AG04449 (cell line): ENCODE measurements around the gene C20orf204.
"Not testable (repeated sequence)": the region's sequence is repeated elsewhere in the genome, so short reads cannot be mapped to it uniquely, and the experiment has no call there.

Source experiments
- CTCF ChIA-PET: fragments of 350-600 bp; formaldehyde crosslinking; extraction: SDS; loops from one replicate; lab custom pipeline; 2021; ENCODE audit warnings: antibody characterized with exemption; lab: Yijun Ruan, JAX
- POLR2A ChIA-PET: fragments of 400-600, 350-600 bp; formaldehyde crosslinking; extraction: SDS; loops from one replicate; lab custom pipeline; 2020; ENCODE audit warnings: antibody characterized with exemption, inconsistent platforms; lab: Yijun Ruan, JAX
- DNase-seq: peaks from one replicate; pipeline ENCODE4 v3.0.0-alpha.2; 2010; ENCODE audit warnings: low read depth, low spot score
- H3K4me3 ChIP-seq: 2 replicates; pipeline ENCODE4 v1.5.1; 2011; ENCODE audit warnings: low read depth, mild to moderate bottlenecking, control low read depth, low read length
- TF ChIP-seq, protein P1 (sequence below): IDR thresholded peaks from one replicate; pipeline ENCODE4 v1.5.1; 2011; ENCODE audit warnings: mild to moderate bottlenecking, moderate library complexity, low read length, control low read depth, inconsistent platforms; ENCODE audit not compliant: insufficient read depth; ENCODE audit errors: missing control alignments

Gene C20orf204

DNA sequence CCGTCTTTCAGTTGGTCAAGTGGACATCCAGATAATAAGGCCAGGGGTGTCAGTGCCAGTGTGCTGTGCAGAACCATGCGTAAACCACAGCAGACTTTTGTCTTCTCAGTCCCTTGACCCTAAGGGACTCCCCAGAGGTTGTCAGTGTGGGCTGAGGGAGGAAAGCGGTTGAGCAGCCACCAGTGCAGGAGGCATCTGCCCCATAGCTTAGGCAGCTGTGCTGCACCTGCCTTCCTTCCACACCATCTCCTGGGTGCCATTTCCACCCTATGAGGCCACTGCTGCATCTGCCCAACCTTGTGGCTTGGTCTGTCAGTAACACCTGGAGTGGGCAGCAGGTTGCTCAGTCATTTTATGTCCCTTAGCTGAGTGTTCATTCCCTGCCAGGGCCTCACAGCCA lies 29.1 kb upstream of the C20orf204 start:
- DNase-seq = no peak
- CTCF ChIA-PET = interaction anchor here (1.2 kb wide), 2 partner anchors 27 to 32 kb away, joined by 3 to 4 read pairs; no protein-coding TSS in a partner anchor
- TF ChIP-seq, protein P1, sequence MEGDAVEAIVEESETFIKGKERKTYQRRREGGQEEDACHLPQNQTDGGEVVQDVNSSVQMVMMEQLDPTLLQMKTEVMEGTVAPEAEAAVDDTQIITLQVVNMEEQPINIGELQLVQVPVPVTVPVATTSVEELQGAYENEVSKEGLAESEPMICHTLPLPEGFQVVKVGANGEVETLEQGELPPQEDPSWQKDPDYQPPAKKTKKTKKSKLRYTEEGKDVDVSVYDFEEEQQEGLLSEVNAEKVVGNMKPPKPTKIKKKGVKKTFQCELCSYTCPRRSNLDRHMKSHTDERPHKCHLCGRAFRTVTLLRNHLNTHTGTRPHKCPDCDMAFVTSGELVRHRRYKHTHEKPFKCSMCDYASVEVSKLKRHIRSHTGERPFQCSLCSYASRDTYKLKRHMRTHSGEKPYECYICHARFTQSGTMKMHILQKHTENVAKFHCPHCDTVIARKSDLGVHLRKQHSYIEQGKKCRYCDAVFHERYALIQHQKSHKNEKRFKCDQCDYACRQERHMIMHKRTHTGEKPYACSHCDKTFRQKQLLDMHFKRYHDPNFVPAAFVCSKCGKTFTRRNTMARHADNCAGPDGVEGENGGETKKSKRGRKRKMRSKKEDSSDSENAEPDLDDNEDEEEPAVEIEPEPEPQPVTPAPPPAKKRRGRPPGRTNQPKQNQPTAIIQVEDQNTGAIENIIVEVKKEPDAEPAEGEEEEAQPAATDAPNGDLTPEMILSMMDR = no peak
- no peak overlapping the region for H3K4me3 ChIP-seq
- POLR2A ChIA-PET = no interaction called here

DNA sequence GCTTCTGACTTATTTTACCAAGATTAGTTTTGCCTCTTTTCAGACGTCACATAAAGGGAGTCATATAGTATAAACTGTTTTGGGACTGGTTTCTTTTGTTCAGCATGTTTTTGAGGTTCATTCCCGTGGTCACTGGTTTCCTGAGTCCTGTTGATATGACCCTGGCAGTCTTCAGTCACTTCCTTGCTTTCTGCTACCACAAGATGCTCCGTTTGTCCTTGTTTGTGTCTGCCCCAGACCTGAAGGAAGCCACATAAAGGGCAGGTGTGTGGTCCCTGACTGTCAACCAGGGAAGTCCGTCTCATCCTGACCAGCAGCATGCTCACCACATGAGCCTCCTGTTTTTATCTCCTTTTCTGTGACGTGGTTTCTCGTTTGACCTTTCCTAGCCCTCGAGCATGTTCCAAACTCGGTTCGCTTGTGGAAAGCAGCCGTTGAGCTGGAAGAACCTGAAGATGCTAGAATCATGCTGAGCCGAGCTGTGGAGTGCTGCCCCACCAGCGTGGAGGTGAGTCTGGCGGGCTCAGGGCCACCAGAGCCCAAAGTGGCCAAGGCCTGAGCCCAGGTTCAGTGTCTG lies 26.1 kb upstream of the C20orf204 start:
- no peak for DNase-seq
- TF ChIP-seq, protein P1 = no peak

DNA sequence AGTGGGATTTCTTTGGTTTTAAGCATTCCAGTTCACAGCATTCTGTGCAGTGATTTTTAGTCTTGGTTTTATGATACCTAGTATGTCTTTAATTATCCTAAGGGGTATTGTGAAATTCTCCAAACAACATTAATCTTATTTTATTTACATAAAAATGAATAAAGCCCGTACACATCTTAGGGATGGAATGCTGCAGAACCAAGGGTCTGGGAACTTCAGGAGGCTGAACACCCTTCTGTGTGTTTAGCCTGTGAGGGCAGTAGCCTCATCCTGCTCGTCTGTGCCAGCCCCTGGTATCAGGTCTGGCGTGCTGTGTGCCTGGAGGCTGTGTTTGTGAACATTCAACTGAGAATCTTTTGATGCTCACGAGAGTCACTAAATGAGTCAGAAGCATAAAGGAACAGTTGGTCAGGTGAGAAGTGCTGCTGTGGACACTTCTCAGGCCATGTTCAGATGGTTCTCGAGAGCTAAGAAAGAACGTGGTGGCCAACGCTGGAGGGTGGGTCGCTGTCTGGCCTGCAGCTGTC lies 25.2 kb upstream of the C20orf204 start:
- DNase-seq = peak; percentile 23
- POLR2A ChIA-PET = no interaction called here

More for the DNA sequence above, 26.1 kb upstream of the C20orf204 start:
- ChIA-PET POLR2A (no interaction called here), CTCF (no interaction called here)
- no peak overlapping the region for H3K4me3 ChIP-seq

DNA sequence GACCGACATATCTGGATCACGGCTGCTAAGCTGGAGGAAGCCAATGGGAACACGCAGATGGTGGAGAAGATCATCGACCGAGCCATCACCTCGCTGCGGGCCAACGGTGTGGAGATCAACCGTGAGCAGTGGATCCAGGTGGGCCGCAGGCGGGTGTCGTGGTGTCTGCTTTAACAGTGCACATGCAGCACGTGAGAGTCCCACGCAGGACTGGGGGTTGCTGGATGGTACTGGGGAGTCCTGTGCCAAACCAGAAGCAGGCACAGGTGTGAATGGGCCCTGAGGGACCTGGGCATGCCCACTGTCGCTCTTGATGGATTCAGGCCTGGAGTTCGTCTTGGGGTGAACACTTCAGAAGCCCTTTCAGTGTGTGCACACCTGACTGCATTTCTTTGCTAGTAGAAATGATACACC lies 24.6 kb upstream of the C20orf204 start:
- no peak for DNase-seq
- ChIA-PET CTCF (no interaction called here), POLR2A (no interaction called here)
- no peak overlapping the region for H3K4me3 ChIP-seq
- TF ChIP-seq, protein P1 = no peak

More for the DNA sequence above, 25.2 kb upstream of the C20orf204 start:
- TF ChIP-seq, protein P1 = no peak
- no peak overlapping the region for H3K4me3 ChIP-seq
- CTCF ChIA-PET = no interaction called here

DNA sequence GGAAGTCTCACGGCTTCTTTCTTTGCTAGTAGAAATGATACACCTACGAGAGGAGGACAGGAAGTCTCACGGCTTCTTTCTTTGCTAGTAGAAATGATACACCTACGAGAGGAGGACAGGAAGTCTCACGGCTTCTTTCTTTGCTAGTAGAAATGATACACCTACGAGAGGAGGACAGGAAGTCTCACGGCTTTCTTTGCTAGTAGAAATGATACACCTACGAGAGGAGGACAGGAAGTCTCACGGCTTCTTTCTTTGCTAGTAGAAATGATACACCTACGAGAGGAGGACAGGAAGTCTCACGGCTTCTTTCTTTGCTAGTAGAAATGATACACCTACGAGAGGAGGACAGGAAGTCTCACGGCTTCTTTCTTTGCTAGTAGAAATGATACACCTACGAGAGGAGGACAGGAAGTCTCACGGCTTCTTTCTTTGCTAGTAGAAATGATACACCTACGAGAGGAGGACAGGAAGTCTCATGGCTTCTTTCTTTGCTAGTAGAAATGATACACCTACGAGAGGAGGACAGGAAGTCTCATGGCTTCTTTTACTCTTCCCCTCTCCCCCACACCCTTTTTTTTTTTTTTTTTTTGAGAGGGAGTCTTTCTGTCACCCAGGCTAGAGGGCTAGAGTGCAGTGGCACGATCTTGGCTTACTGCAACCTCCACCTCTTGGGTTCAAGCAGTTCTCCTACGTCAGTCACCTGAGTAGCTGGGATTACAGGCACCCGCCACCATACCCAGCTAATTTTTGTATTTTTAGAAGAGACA lies 23.4 kb upstream of the C20orf204 start:
- POLR2A ChIA-PET, CTCF ChIA-PET, H3K4me3 ChIP-seq, DNase-seq: not testable (repeated sequence)

DNA sequence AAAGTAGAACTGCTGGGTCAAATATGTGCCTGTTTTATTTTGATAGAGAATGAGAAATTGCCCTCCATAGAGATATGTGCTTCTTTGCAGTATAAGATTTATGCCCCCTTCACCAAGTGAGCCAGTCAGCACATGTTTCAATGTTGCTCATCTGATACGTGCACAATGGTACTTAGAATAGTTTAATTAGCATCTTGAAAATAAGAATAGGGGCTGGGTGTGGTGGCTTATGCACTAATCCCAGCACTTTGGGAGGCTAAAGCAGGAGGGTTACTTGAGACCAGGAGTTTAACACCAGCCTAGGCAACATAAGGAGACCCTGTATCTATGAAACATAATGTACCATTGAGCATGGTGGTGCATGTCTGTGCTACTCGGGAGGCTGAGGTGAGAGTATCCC lies 20.3 kb upstream of the C20orf204 start:
- no peak overlapping the region for H3K4me3 ChIP-seq
- ChIA-PET CTCF (no interaction called here), POLR2A (no interaction called here)
- DNase-seq = no peak
- TF ChIP-seq, protein P1 = no peak
